ENCODE results near the gene RGPD4. TPM values are rescaled to one million over a fixed set of nuclear protein-coding genes. Genes with fewer than 3 reads are reported as not detected.

Gene RGPD4
- total RNA-seq, 4 donors from 2014 or later, result not detected

GRCh38 chr2:107810734-107811133 is 16.0 kb upstream of the RGPD4 start:
- Histone ChIP-seq H3K36me3 (no peaks in the 10 kb centered on the region), H3K4me3 (no peak overlapping the region), H3K9me3 (no peaks in the 10 kb centered on the region), H3K27me3 (no peaks in the 10 kb centered on the region), H3K4me1 (peaks cover 0 to 16% (median 0%) of the 10 kb centered on the region in 3 donors), H3K27ac (no peak overlapping the region)
- WGBS, 2 donors, result 65 to 82% methylated on average over 1 of the region's 1 CpG
- DNase-seq, result no peak
- intact Hi-C loops (cut with DNase I), result no loop called here
- TF ChIP-seq POLR2A (IDR thresholded peaks at IDR 0.05) (no peak), CTCF (IDR thresholded peaks at IDR 0.05) (no peak)

- Histone ChIP-seq H3K4me3 (no peak overlapping the region), H3K4me1 (peaks cover 0 to 16% (median 0%) of the 10 kb centered on the region in 3 donors), H3K27me3 (no peaks in the 10 kb centered on the region), H3K9me3 (no peaks in the 10 kb centered on the region), H3K27ac (no peak overlapping the region), H3K36me3 (no peaks in the 10 kb centered on the region)
- intact Hi-C loops (cut with DNase I), result no loop called here
- 75 to 88% methylated on average over 2 of the region's 2 CpGs for WGBS, 2 donors
- TF ChIP-seq POLR2A (IDR thresholded peaks at IDR 0.05), result no peak
- no peak for TF ChIP-seq CTCF (IDR thresholded peaks at IDR 0.05)
- no peak for DNase-seq
Measured at GRCh38 chr2:107811411-107811810, 15.3 kb upstream of the RGPD4 start.

- no peaks in the 10 kb centered on the region for H3K27me3 ChIP-seq
- peaks cover 0 to 16% (median 0%) of the 10 kb centered on the region in 3 donors for H3K4me1 ChIP-seq
- DNase-seq, result no peak
- no peak overlapping the region for H3K4me3 ChIP-seq
- H3K36me3 ChIP-seq, result no peaks in the 10 kb centered on the region
- WGBS, 2 donors, result 79 to 94% methylated on average over 5 of the region's 5 CpGs
- TF ChIP-seq CTCF (IDR thresholded peaks at IDR 0.05), result no peak
- no peak for TF ChIP-seq POLR2A (IDR thresholded peaks at IDR 0.05)
- H3K27ac ChIP-seq, result no peak overlapping the region
- H3K9me3 ChIP-seq, result no peaks in the 10 kb centered on the region
- intact Hi-C loops (cut with DNase I), result no loop called here
Measured at GRCh38 chr2:107812006-107812405, 14.7 kb upstream of the RGPD4 start.

- no peaks in the 10 kb centered on the region for H3K27me3 ChIP-seq
- H3K4me1 ChIP-seq, result no peaks in the 10 kb centered on the region
- no peak for TF ChIP-seq POLR2A (IDR thresholded peaks at IDR 0.05)
- TF ChIP-seq CTCF (IDR thresholded peaks at IDR 0.05), result no peak
- DNase-seq, result no peak
- no peak overlapping the region for H3K27ac ChIP-seq
- WGBS, 2 donors, result 53 to 80% methylated on average over 5 of the region's 5 CpGs
- H3K4me3 ChIP-seq, result no peak overlapping the region
- H3K36me3 ChIP-seq, result no peaks in the 10 kb centered on the region
- H3K9me3 ChIP-seq, result no peaks in the 10 kb centered on the region
- intact Hi-C loops (cut with DNase I), result no loop called here
Measured at GRCh38 chr2:107817378-107817777, 9.3 kb upstream of the RGPD4 start.

- Histone ChIP-seq H3K4me1 (no peaks in the 10 kb centered on the region), H3K36me3 (no peaks in the 10 kb centered on the region), H3K27ac (no peak overlapping the region), H3K4me3 (no peak overlapping the region), H3K9me3 (no peaks in the 10 kb centered on the region), H3K27me3 (no peaks in the 10 kb centered on the region)
- no peak for DNase-seq
- TF ChIP-seq CTCF (IDR thresholded peaks at IDR 0.05), result no peak
- no peak for TF ChIP-seq POLR2A (IDR thresholded peaks at IDR 0.05)
- intact Hi-C loops (cut with DNase I), result no loop called here
- 83 to 89% methylated on average over 4 of the region's 4 CpGs for WGBS, 2 donors
Measured at GRCh38 chr2:107822302-107822701, 4.4 kb upstream of the RGPD4 start.

Measured in esophagus squamous epithelium (tissue), 5 donors.